HUES48 (cell line): ENCODE data around the gene RAB1B.
"Not testable (repeated sequence)": the region's sequence is repeated elsewhere in the genome, so short reads cannot be mapped to it uniquely, and the experiment has no call there.

Experiments
- H3K27ac ChIP-seq: one replicate; pipeline ENCODE4 v1.7.0; 2013; ENCODE audit warnings: low read depth, low read length, inconsistent platforms
- H3K27me3 ChIP-seq: 2 replicates; pipeline ENCODE4 v1.6.1; 2013; ENCODE audit warnings: mild to moderate bottlenecking, low read length; ENCODE audit not compliant: control insufficient read depth, insufficient read depth
- H3K36me3 ChIP-seq: 2 replicates; pipeline ENCODE4 v1.6.1; 2013; ENCODE audit warnings: low read length; ENCODE audit not compliant: control insufficient read depth, insufficient read depth
- H3K4me1 ChIP-seq: 2 replicates; pipeline ENCODE4 v1.6.1; 2013; ENCODE audit warnings: mild to moderate bottlenecking, low read length; ENCODE audit not compliant: control insufficient read depth, insufficient read depth
- H3K4me3 ChIP-seq: 2 replicates; pipeline ENCODE4 v1.5.1; 2013; ENCODE audit warnings: mild to moderate bottlenecking, low read depth, low read length
- H3K9ac ChIP-seq: 2 replicates; pipeline ENCODE4 v1.6.1; 2013; ENCODE audit warnings: mild to moderate bottlenecking, low read depth, low read length, moderate library complexity
- H3K9me3 ChIP-seq: 2 replicates; pipeline ENCODE4 v1.6.1; 2013; ENCODE audit warnings: low read length; ENCODE audit not compliant: control insufficient read depth, insufficient read depth

Gene RAB1B

GRCh38 chr11:66239998-66240780, 28.2 kb upstream of the RAB1B start:
- H3K36me3 ChIP-seq, result peaks cover 18% of the 10 kb centered on the region; the same call in 1 of the 2 replicates
- no peak overlapping the region for H3K9ac ChIP-seq

GRCh38 chr11:66240781-66241136, 27.7 kb upstream of the RAB1B start:
- Histone ChIP-seq H3K4me3 (no peak overlapping the region), H3K27me3 (no peaks in the 10 kb centered on the region), H3K9ac (no peak overlapping the region), H3K27ac (no peak overlapping the region), H3K9me3 (no peaks in the 10 kb centered on the region), H3K36me3 (peaks cover 13% of the 10 kb centered on the region; the same call in 1 of the 2 replicates), H3K4me1 (no peaks in the 10 kb centered on the region)

More at GRCh38 chr11:66239998-66240780, 28.2 kb upstream of the RAB1B start:
- H3K27me3 ChIP-seq, result no peaks in the 10 kb centered on the region
- no peaks in the 10 kb centered on the region for H3K9me3 ChIP-seq
- H3K4me1 ChIP-seq, result no peaks in the 10 kb centered on the region
- no peak overlapping the region for H3K4me3 ChIP-seq
- no peak overlapping the region for H3K27ac ChIP-seq

- Histone ChIP-seq H3K36me3 (peaks cover 12% of the 10 kb centered on the region; the same call in 1 of the 2 replicates), H3K4me1 (no peaks in the 10 kb centered on the region), H3K27ac (no peak overlapping the region), H3K9me3 (no peaks in the 10 kb centered on the region), H3K9ac (no peak overlapping the region), H3K4me3 (no peak overlapping the region), H3K27me3 (no peaks in the 10 kb centered on the region)
These were observed 26.2 kb upstream of the RAB1B start for GRCh38 chr11:66242095-66242765.

GRCh38 chr11:66243782-66244535, 24.5 kb upstream of the RAB1B start:
- no peak overlapping the region for H3K27ac ChIP-seq
- peaks cover 10% of the 10 kb centered on the region; the same call in 1 of the 2 replicates for H3K36me3 ChIP-seq
- H3K4me1 ChIP-seq, result no peaks in the 10 kb centered on the region
- no peaks in the 10 kb centered on the region for H3K27me3 ChIP-seq
- H3K9ac ChIP-seq, result no peak overlapping the region
- no peaks in the 10 kb centered on the region for H3K9me3 ChIP-seq
- no peak overlapping the region for H3K4me3 ChIP-seq

GRCh38 chr11:66247295-66247694, 21.1 kb upstream of the RAB1B start:
- H3K27me3 ChIP-seq, result no peaks in the 10 kb centered on the region
- H3K9me3 ChIP-seq, result no peaks in the 10 kb centered on the region
- H3K4me3 ChIP-seq, result no peak overlapping the region
- no peak overlapping the region for H3K9ac ChIP-seq
- no peak overlapping the region for H3K27ac ChIP-seq
- H3K36me3 ChIP-seq, result no peaks in the 10 kb centered on the region
- no peaks in the 10 kb centered on the region for H3K4me1 ChIP-seq

- Histone ChIP-seq H3K9ac (no peak overlapping the region), H3K27me3 (no peaks in the 10 kb centered on the region), H3K4me3 (no peak overlapping the region), H3K4me1 (no peaks in the 10 kb centered on the region), H3K27ac (no peak overlapping the region), H3K36me3 (no peaks in the 10 kb centered on the region), H3K9me3 (no peaks in the 10 kb centered on the region)
These were observed 20.6 kb upstream of the RAB1B start for GRCh38 chr11:66247801-66248200.

- no peaks in the 10 kb centered on the region for H3K36me3 ChIP-seq
- peaks cover 2% of the 10 kb centered on the region; the same call in 1 of the 2 replicates for H3K4me1 ChIP-seq
- H3K4me3 ChIP-seq, result no peak overlapping the region
- no peaks in the 10 kb centered on the region for H3K9me3 ChIP-seq
- H3K27ac ChIP-seq, result no peak overlapping the region
- no peaks in the 10 kb centered on the region for H3K27me3 ChIP-seq
- H3K9ac ChIP-seq, result no peak overlapping the region
These were observed 19.5 kb upstream of the RAB1B start for GRCh38 chr11:66248903-66249302.

GRCh38 chr11:66251809-66252208, 16.6 kb upstream of the RAB1B start:
- H3K4me1 ChIP-seq, result peaks cover 7% of the 10 kb centered on the region; the same call in 1 of the 2 replicates
- H3K9me3 ChIP-seq, result no peaks in the 10 kb centered on the region
- no peaks in the 10 kb centered on the region for H3K27me3 ChIP-seq
- H3K4me3 ChIP-seq, result no peak overlapping the region
- H3K9ac ChIP-seq, result no peak overlapping the region
- no peaks in the 10 kb centered on the region for H3K36me3 ChIP-seq
- H3K27ac ChIP-seq, result no peak overlapping the region

- H3K9ac ChIP-seq, H3K27ac ChIP-seq, H3K4me1 ChIP-seq, H3K4me3 ChIP-seq, H3K9me3 ChIP-seq, H3K27me3 ChIP-seq, H3K36me3 ChIP-seq: not testable (repeated sequence)
These were observed 15.4 kb upstream of the RAB1B start for GRCh38 chr11:66253081-66253480.

- Histone ChIP-seq H3K27ac (peak overlapping the region; percentile 86), H3K4me3 (peak overlapping the region; percentile 99), H3K4me1 (peaks cover 10% of the 10 kb centered on the region; the same call in 1 of the 2 replicates), H3K36me3 (peaks cover 42% of the 10 kb centered on the region), H3K27me3 (no peaks in the 10 kb centered on the region), H3K9ac (peak overlapping the region; percentile 75; the same call in 1 of the 2 replicates), H3K9me3 (no peaks in the 10 kb centered on the region)
These were observed 10.0 kb upstream of the RAB1B start for GRCh38 chr11:66258473-66258893.
